Astrocyte (in vitro differentiated cells and primary cell): ENCODE measurements around the gene CCT5. TPM values are rescaled to one million over a fixed set of nuclear protein-coding genes. Genes with fewer than 3 reads are reported as not detected.
A peak's percentile ranks its signal among the peaks of the same experiment; 100 is the strongest.
"Not testable (repeated sequence)": the region's sequence is repeated elsewhere in the genome, so short reads cannot be mapped to it uniquely, and the experiment has no call there.

ENCODE experiments used
- DNase-seq: peaks from one replicate; pipeline ENCODE4 v3.0.0-alpha.2; 2010; ENCODE audit warnings: low read depth
- FAIRE-seq: peaks from 2 replicates; lab custom pipeline; 2011; peaks lifted over from hg19 to GRCh38; lab: Jason Lieb, UNC
- H2AFZ ChIP-seq: 2 replicates; pipeline ENCODE4 v1.6.0; 2012; ENCODE audit warnings: low read depth, low read length, inconsistent platforms
- H3K27ac ChIP-seq: 2 replicates; pipeline ENCODE4 v1.5.1; 2011; ENCODE audit warnings: low read depth, low read length, inconsistent platforms
- H3K27me3 ChIP-seq: 2 replicates; pipeline ENCODE4 v1.6.0; 2011; ENCODE audit warnings: low read length, inconsistent platforms; ENCODE audit not compliant: insufficient read depth
- H3K36me3 ChIP-seq: 2 replicates; pipeline ENCODE4 v1.5.1; 2011; ENCODE audit warnings: low read length, inconsistent platforms; ENCODE audit not compliant: insufficient read depth
- H3K4me1 ChIP-seq: 2 replicates; pipeline ENCODE4 v1.5.1; 2011; ENCODE audit warnings: low read length, inconsistent platforms; ENCODE audit not compliant: insufficient read depth
- H3K4me2 ChIP-seq: 2 replicates; pipeline ENCODE4 v1.6.0; 2012; ENCODE audit warnings: low read length, inconsistent platforms
- H3K4me3 ChIP-seq: 2 replicates; pipeline ENCODE4 v1.5.1; 2011; ENCODE audit warnings: low read depth, mild to moderate bottlenecking, low read length, inconsistent platforms; ENCODE audit not compliant: insufficient read depth
- H3K79me2 ChIP-seq: 2 replicates; pipeline ENCODE4 v1.6.0; 2012; ENCODE audit warnings: mild to moderate bottlenecking, low read length, inconsistent platforms; ENCODE audit not compliant: insufficient read depth
- H3K9ac ChIP-seq: 2 replicates; pipeline ENCODE4 v1.6.0; 2012; ENCODE audit warnings: mild to moderate bottlenecking, low read length, inconsistent platforms
- H3K9me3 ChIP-seq: 2 replicates; pipeline ENCODE4 v1.5.1; 2012; ENCODE audit warnings: low read depth, mild to moderate bottlenecking, low read length, inconsistent platforms; ENCODE audit not compliant: insufficient read depth
- H4K20me1 ChIP-seq: 2 replicates; pipeline ENCODE4 v1.6.0; 2012; ENCODE audit warnings: low read length, inconsistent platforms; ENCODE audit not compliant: insufficient read depth
- H3K27ac Mint-ChIP-seq: one replicate; pipeline ENCODE4 v1.8.0; 2021; ENCODE audit warnings: mild to moderate bottlenecking, mixed read lengths; ENCODE audit not compliant: unreplicated experiment
- H3K27me3 Mint-ChIP-seq: one replicate; pipeline ENCODE4 v1.8.0; 2021; ENCODE audit warnings: low read depth, mixed read lengths; ENCODE audit not compliant: unreplicated experiment
- H3K36me3 Mint-ChIP-seq: one replicate; pipeline ENCODE4 v1.8.0; 2021; ENCODE audit warnings: low read depth, mixed read lengths; ENCODE audit not compliant: unreplicated experiment
- H3K4me1 Mint-ChIP-seq: one replicate; pipeline ENCODE4 v1.8.0; 2021; ENCODE audit warnings: low read depth, mixed read lengths; ENCODE audit not compliant: unreplicated experiment
- H3K4me3 Mint-ChIP-seq: one replicate; pipeline ENCODE4 v1.8.0; 2021; ENCODE audit warnings: mild to moderate bottlenecking, moderate library complexity, mixed read lengths; ENCODE audit not compliant: unreplicated experiment
- H3K9me3 Mint-ChIP-seq: one replicate; pipeline ENCODE4 v1.8.0; 2021; ENCODE audit warnings: mild to moderate bottlenecking, mixed read lengths; ENCODE audit not compliant: unreplicated experiment
- EZH2 ChIP-seq: IDR thresholded peaks from 2 replicates; pipeline ENCODE4 v1.6.1; 2012; ENCODE audit warnings: mild to moderate bottlenecking, low read length, inconsistent platforms; ENCODE audit not compliant: insufficient read depth
- total RNA-seq: library from RNA; stranded (reverse); gene quantifications from 2 replicates; pipeline ENCODE4 v1.2.1, GENCODE V29; 2021
- TF ChIP-seq, protein P1 (sequence below): IDR thresholded peaks from 2 replicates; pipeline ENCODE4 v1.5.1; 2011; ENCODE audit warnings: low read depth, mild to moderate bottlenecking, inconsistent platforms, low read length, moderate library complexity; ENCODE audit not compliant: insufficient read depth

Gene CCT5
- total RNA-seq, 1 donor from 2014 or later: 276 TPM

GRCh38 chr5:10283927-10284635 lies 34.0 kb downstream of the CCT5 start:
- Histone ChIP-seq H3K9me3 (no peaks in the 10 kb centered on the region), H3K4me2 (no peak overlapping the region), H3K4me3 (no peak overlapping the region), H3K27me3 (no peaks in the 10 kb centered on the region), H3K9ac (no peak overlapping the region), H3K27ac (no peak overlapping the region), H3K4me1 (no peaks in the 10 kb centered on the region), H3K36me3 (peaks cover 5% of the 10 kb centered on the region), H2AFZ (peak overlapping the region; percentile 39), H3K79me2 (no peaks in the 10 kb centered on the region), H4K20me1 (no peaks in the 10 kb centered on the region)
- Mint-ChIP-seq H3K4me3 (no peak overlapping the region), H3K27me3 (no peaks in the 10 kb centered on the region), H3K4me1 (no peaks in the 10 kb centered on the region), H3K27ac (no peak overlapping the region), H3K9me3 (peaks cover 4% of the 10 kb centered on the region), H3K36me3 (peaks cover 22% of the 10 kb centered on the region)
- FAIRE-seq (no peak), DNase-seq (peak; percentile 32)
- TF ChIP-seq, protein P1, sequence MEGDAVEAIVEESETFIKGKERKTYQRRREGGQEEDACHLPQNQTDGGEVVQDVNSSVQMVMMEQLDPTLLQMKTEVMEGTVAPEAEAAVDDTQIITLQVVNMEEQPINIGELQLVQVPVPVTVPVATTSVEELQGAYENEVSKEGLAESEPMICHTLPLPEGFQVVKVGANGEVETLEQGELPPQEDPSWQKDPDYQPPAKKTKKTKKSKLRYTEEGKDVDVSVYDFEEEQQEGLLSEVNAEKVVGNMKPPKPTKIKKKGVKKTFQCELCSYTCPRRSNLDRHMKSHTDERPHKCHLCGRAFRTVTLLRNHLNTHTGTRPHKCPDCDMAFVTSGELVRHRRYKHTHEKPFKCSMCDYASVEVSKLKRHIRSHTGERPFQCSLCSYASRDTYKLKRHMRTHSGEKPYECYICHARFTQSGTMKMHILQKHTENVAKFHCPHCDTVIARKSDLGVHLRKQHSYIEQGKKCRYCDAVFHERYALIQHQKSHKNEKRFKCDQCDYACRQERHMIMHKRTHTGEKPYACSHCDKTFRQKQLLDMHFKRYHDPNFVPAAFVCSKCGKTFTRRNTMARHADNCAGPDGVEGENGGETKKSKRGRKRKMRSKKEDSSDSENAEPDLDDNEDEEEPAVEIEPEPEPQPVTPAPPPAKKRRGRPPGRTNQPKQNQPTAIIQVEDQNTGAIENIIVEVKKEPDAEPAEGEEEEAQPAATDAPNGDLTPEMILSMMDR: peak; percentile 80
- TF ChIP-seq EZH2: no peak

- peaks cover 25% of the 10 kb centered on the region for H3K36me3 Mint-ChIP-seq
- not testable (repeated sequence) for H3K9me3 ChIP-seq, H3K36me3 ChIP-seq, H3K4me1 ChIP-seq, H3K27ac ChIP-seq, H2AFZ ChIP-seq, H3K4me3 ChIP-seq, H3K27ac Mint-ChIP-seq, H3K9ac ChIP-seq, H3K9me3 Mint-ChIP-seq, H4K20me1 ChIP-seq, H3K4me1 Mint-ChIP-seq, H3K79me2 ChIP-seq, H3K4me2 ChIP-seq, H3K4me3 Mint-ChIP-seq, H3K27me3 ChIP-seq, H3K27me3 Mint-ChIP-seq, FAIRE-seq
- DNase-seq: peak; percentile 16
These were observed 35.3 kb downstream of the CCT5 start for GRCh38 chr5:10285362-10285761.

- Histone ChIP-seq H3K9me3 (no peaks in the 10 kb centered on the region), H3K27me3 (no peaks in the 10 kb centered on the region), H3K79me2 (no peaks in the 10 kb centered on the region), H2AFZ (no peak overlapping the region), H3K4me2 (no peak overlapping the region), H3K27ac (no peak overlapping the region), H3K4me1 (no peaks in the 10 kb centered on the region), H3K4me3 (no peak overlapping the region), H3K9ac (no peak overlapping the region), H4K20me1 (peaks cover 3% of the 10 kb centered on the region), H3K36me3 (no peaks in the 10 kb centered on the region)
- no peaks in the 10 kb centered on the region for H3K4me1 Mint-ChIP-seq
- no peak overlapping the region for H3K4me3 Mint-ChIP-seq
- H3K36me3 Mint-ChIP-seq: peaks cover 28% of the 10 kb centered on the region
- H3K27me3 Mint-ChIP-seq: no peaks in the 10 kb centered on the region
- FAIRE-seq: no peak
- peaks cover 4% of the 10 kb centered on the region for H3K9me3 Mint-ChIP-seq
- no peak overlapping the region for H3K27ac Mint-ChIP-seq
- DNase-seq: no peak
- no peak for TF ChIP-seq EZH2
- TF ChIP-seq, protein P1: no peak
These were observed 36.2 kb downstream of the CCT5 start for GRCh38 chr5:10286162-10286861.
